Erythroblast (primary cell): Measurements from ENCODE around the gene TBC1D16.

ENCODE experiments used
- DNase-seq, 2 experiments: peaks; one replicate each; lab custom pipeline; 2025; lab: John Stamatoyannopoulos, UW
- GATA1 ChIP-seq: IDR thresholded peaks from 2 replicates; pipeline ENCODE4 v1.6.1; 2011; ENCODE audit warnings: low read depth, mild to moderate bottlenecking, control low read depth, low read length, moderate library complexity
- POLR2A ChIP-seq: IDR thresholded peaks from 2 replicates; pipeline ENCODE4 v1.6.1; 2011; ENCODE audit warnings: mild to moderate bottlenecking, low read length

TBC1D16 gene

GRCh38 chr17:79891113-79891730 is 144.4 kb downstream of the TBC1D16 start:
- DNase-seq = no peak
- no peak for TF ChIP-seq GATA1
- no peak for TF ChIP-seq POLR2A

DNA sequence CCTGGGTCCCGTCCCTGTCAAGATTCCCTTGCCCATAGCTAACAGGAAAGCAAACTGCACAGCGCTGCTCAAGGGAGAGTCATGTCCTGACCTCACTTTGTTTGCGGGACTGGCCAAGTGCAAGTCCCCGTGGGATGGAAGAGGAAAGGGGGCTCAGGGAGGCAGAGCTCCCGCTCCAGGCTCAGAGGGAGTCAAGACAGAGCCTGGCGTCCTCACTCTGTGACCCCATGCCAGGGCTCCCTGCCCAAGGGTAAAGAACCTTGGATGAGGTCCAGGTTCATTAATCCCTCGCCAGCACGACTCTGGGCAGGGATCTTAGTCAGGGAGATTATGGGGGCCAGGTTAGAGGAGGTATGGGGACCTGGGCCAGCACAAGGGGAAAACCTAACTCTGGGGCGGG is 145.0 kb downstream of the TBC1D16 start:
- no peak for TF ChIP-seq POLR2A
- TF ChIP-seq GATA1 = no peak
- no peak for DNase-seq

GRCh38 chr17:79888811-79889634 is 146.6 kb downstream of the TBC1D16 start:
- TF ChIP-seq GATA1 = no peak
- no peak for TF ChIP-seq POLR2A
- DNase-seq = no peak

DNA sequence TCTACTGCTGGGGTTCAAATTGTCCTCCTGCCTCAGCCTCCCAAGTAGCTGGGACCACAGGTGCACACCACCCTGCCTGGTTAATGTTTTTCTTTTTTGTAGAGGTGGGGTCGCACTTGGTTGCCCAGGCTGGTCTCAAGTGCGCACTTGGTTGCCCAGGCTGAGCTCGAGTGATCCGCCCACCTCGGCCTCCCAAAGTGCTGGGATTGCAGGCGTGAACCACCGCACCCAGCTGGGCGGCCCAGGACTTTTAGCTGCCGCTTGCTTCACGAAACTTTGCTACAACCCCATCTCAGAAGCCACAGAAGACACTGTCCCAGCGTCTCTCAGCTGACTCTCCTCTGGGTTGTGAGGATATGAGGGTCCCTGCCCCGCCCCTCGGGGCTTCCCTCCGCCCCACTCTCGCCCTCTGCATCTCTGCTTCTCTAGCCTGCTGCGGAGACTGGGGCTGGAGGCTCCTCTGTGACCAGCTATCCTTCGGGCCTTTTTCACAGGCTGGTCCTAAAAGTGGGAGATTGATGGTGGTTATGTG is 147.6 kb downstream of the TBC1D16 start:
- TF ChIP-seq POLR2A (no peak), GATA1 (no peak)
- DNase-seq = no peak

DNA sequence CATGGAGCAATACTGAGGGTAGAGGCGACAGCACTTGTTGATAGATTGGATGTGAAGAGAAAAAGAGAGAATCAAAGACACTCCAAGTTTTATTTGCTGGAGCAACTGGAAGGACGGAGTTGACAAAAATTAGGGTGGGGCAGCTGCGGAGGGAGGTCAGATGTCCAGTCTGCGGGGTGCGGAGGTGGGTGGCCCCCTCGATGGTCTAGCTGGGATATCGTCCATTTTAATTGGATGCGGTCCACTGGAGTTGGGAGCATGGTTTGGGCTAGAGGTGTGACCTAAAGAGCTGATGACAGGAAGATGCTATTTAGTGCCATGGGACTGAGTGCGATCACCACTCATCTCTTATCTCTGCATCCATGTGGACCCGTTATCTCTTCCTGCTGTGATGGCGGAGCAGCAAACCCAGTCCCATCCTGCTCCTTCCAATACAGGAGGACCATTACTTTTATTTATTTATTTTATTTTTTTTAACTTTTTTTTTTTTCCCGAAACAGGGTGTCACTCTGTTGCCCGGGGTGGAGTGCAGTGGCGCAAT is 148.2 kb downstream of the TBC1D16 start:
- TF ChIP-seq GATA1 (no peak), POLR2A (no peak)
- no peak for DNase-seq

GRCh38 chr17:79883202-79883601 is 152.5 kb downstream of the TBC1D16 start:
- no peak for TF ChIP-seq GATA1
- no peak for TF ChIP-seq POLR2A

More at GRCh38 chr17:79883202-79883601, 152.5 kb downstream of the TBC1D16 start:
- DNase-seq = no peak
